SK-N-SH (cell line): ENCODE data around the gene BABAM2. TPM values are rescaled to one million over a fixed set of nuclear protein-coding genes. Genes with fewer than 3 reads are reported as not detected.

Experiments
- CTCF ChIA-PET: fragments of 300-600, 350-600 bp; formaldehyde crosslinking; extraction: SDS; loops from one replicate; lab custom pipeline; 2021; lab: Yijun Ruan, JAX
- POLR2A ChIA-PET: fragments of 350-600 bp; sonication (Branson Sonifier 250); formaldehyde crosslinking; extraction: SDS; loops from one replicate; lab custom pipeline; 2020; ENCODE audit warnings: antibody characterized with exemption, inconsistent platforms; lab: Yijun Ruan, JAX
- DNase-seq: peaks from one replicate; pipeline ENCODE4 v3.0.0; 2012
- H2AFZ ChIP-seq: fragments of 200-600 bp; sonication (generic); 2 replicates; pipeline ENCODE4 v1.8.1; 2016; ENCODE audit warnings: antibody characterized with exemption, mild to moderate bottlenecking, low read depth
- H3F3A ChIP-seq: fragments of 200-600 bp; sonication (generic); replicated peaks from 2 replicates; pipeline ENCODE3; 2016; ENCODE audit warnings: antibody characterized with exemption, mild to moderate bottlenecking; ENCODE audit not compliant: insufficient read depth
- H3K27ac ChIP-seq, 2 experiments: fragments of 200-500 bp in 1 of 2; fragments of 200-600 bp in 1 of 2; sonication (Bioruptor generic) in 1 of 2; sonication (generic), shearing (Covaris generic) in 1 of 2; 2 replicates each; pipeline versions ENCODE4 v1.5.1 to v1.6.1; 2014 to 2016; ENCODE audit warnings: low read depth in 2 of 2, inconsistent platforms in 1 of 2, low read length in 1 of 2, mild to moderate bottlenecking in 1 of 2, mixed read lengths in 1 of 2
- H3K27me3 ChIP-seq: fragments of 200-600 bp; sonication (generic), shearing (Covaris generic); 2 replicates; pipeline ENCODE4 v1.6.1; 2016; ENCODE audit warnings: mixed run types; ENCODE audit not compliant: insufficient read depth
- H3K36me3 ChIP-seq, 2 experiments: fragments of 200-500 bp in 1 of 2; fragments of 200-600 bp in 1 of 2; sonication (Bioruptor generic) in 1 of 2; sonication (generic) in 1 of 2; replicated peaks in 1 of 2; 2 replicates each; pipeline versions ENCODE3 to v1.5.1; 2014 to 2016; ENCODE audit warnings: low read length in 1 of 2, mild to moderate bottlenecking in 1 of 2; ENCODE audit not compliant: insufficient read depth in 2 of 2, control insufficient read depth in 1 of 2
- H3K4me1 ChIP-seq, 2 experiments: fragments of 200-500 bp in 1 of 2; fragments of 200-600 bp in 1 of 2; sonication (Bioruptor generic) in 1 of 2; sonication (generic), shearing (Covaris generic) in 1 of 2; 2 replicates each; pipeline versions ENCODE4 v1.5.1 to v1.6.1; 2014 to 2016; ENCODE audit warnings: low read depth in 1 of 2, low read length in 1 of 2, mixed run types in 1 of 2; ENCODE audit not compliant: insufficient read depth in 2 of 2, control insufficient read depth in 1 of 2
- H3K4me2 ChIP-seq: fragments of 200-600 bp; sonication (generic), shearing (Covaris generic); 2 replicates; pipeline ENCODE4 v1.6.1; 2017; ENCODE audit warnings: mixed run types
- H3K4me3 ChIP-seq, 2 experiments: fragments of 200-500 bp in 1 of 2; fragments of 200-600 bp in 1 of 2; sonication (Bioruptor generic) in 1 of 2; sonication (generic), shearing (Covaris generic) in 1 of 2; 2 replicates each; pipeline versions ENCODE4 v1.5.1 to v1.8.1; 2014 to 2016; ENCODE audit warnings: low read depth in 2 of 2, inconsistent platforms in 1 of 2, low read length in 1 of 2, mild to moderate bottlenecking in 1 of 2, mixed read lengths in 1 of 2, moderate library complexity in 1 of 2
- H3K79me2 ChIP-seq: fragments of 200-600 bp; sonication (generic); 2 replicates; pipeline ENCODE4 v1.8.1; 2017; ENCODE audit warnings: mild to moderate bottlenecking; ENCODE audit not compliant: insufficient read depth
- H3K9ac ChIP-seq: fragments of 200-600 bp; sonication (generic); 2 replicates; pipeline ENCODE4 v1.6.1; 2017; ENCODE audit warnings: mixed run types
- H3K9me2 ChIP-seq: fragments of 200-600 bp; sonication (generic); 2 replicates; pipeline ENCODE4 v1.6.1; 2017; ENCODE audit warnings: mixed run types
- H3K9me3 ChIP-seq: fragments of 200-600 bp; sonication (generic); 2 replicates; pipeline ENCODE4 v1.6.1; 2017; ENCODE audit warnings: mixed run types, mild to moderate bottlenecking, moderate library complexity
- H4K20me1 ChIP-seq: fragments of 200-600 bp; sonication (generic); 2 replicates; pipeline ENCODE4 v1.6.1; 2017; ENCODE audit warnings: mild to moderate bottlenecking, mixed run types; ENCODE audit not compliant: insufficient read depth
- GABPA ChIP-seq: IDR thresholded peaks from 2 replicates; pipeline ENCODE4 v1.4.0; 2012; ENCODE audit warnings: low read depth, mild to moderate bottlenecking
- JUND ChIP-seq: IDR thresholded peaks from 2 replicates; pipeline ENCODE4 v1.4.0; 2012
- MAX ChIP-seq: IDR thresholded peaks from 2 replicates; pipeline ENCODE4 v1.4.0; 2012; ENCODE audit warnings: low read depth
- NFIC ChIP-seq: IDR thresholded peaks from 2 replicates; pipeline ENCODE4 v1.4.0; 2012; ENCODE audit warnings: borderline replicate concordance
- RCOR1 ChIP-seq: fragments of 150-350 bp; IDR thresholded peaks from 2 replicates; pipeline ENCODE4 v1.6.1; 2017; ENCODE audit warnings: antibody characterized with exemption, low read length
- RFX5 ChIP-seq: IDR thresholded peaks from 2 replicates; pipeline ENCODE4 v1.6.1; 2012; ENCODE audit warnings: mild to moderate bottlenecking, improper control_type of control experiment, low read length
- RXRA ChIP-seq: IDR thresholded peaks from 2 replicates; pipeline ENCODE4 v1.4.0; 2012; ENCODE audit warnings: low read depth, mild to moderate bottlenecking, borderline replicate concordance
- SIN3A ChIP-seq: IDR thresholded peaks from 2 replicates; pipeline ENCODE4 v1.6.1; 2012; ENCODE audit warnings: low read depth, mild to moderate bottlenecking, low read length, moderate library complexity, borderline replicate concordance
- SMC3 ChIP-seq: IDR thresholded peaks from 2 replicates; pipeline ENCODE4 v1.6.1; 2012; ENCODE audit warnings: low read depth, low read length, improper control_type of control experiment
- TCF12 ChIP-seq: IDR thresholded peaks from 2 replicates; pipeline ENCODE4 v1.4.0; 2012
- YY1 ChIP-seq: IDR thresholded peaks from 2 replicates; pipeline ENCODE4 v1.4.0; 2012; ENCODE audit warnings: low read depth, mild to moderate bottlenecking
- WGBS: methylation state at CpG from one replicate; pipeline ENCODE4 v1.1.6; 2017; ENCODE audit warnings: low lambda C conversion rate; 5-methylcytosine and 5-hydroxymethylcytosine counted together
- polyA plus RNA-seq, 3 experiments: library from polyadenylated mRNA; depleted of rRNA; stranded (reverse); fragments of >200 nt; gene quantifications; 2 replicates each; pipeline ENCODE4 v1.2.3, GENCODE V29; 2012
- TF ChIP-seq, protein P1 (sequence below): IDR thresholded peaks from 2 replicates; pipeline ENCODE4; 2012

Gene BABAM2
- polyA plus RNA-seq, 1 of the 3 experiments (the other 2 are of a cell fraction), result 34.0 TPM

GRCh38 chr2:28377195-28377816 is 486.8 kb downstream of the BABAM2 start:
- no peak for TF ChIP-seq TCF12
- no peak for TF ChIP-seq NFIC
- no peak for TF ChIP-seq GABPA
- TF ChIP-seq MAX, result no peak
- TF ChIP-seq RFX5, result no peak
- no peak for TF ChIP-seq SMC3
- TF ChIP-seq JUND, result no peak
- no peak for TF ChIP-seq RCOR1
- TF ChIP-seq SIN3A, result no peak
- no peak for TF ChIP-seq RXRA
- 80% methylated on average over 6 of the region's 19 CpGs for WGBS

GRCh38 chr2:28377984-28378678 is 487.6 kb downstream of the BABAM2 start:
- CTCF ChIA-PET, result interaction anchor here (2.5 to 4.0 kb wide), 2 partner anchors 12 to 624 kb away, joined by 7 to 13 read pairs; no protein-coding TSS in a partner anchor
- Histone ChIP-seq H3K4me2 (no peak overlapping the region), H3K9me2 (no peaks in the 10 kb centered on the region), H3F3A (no peaks in the 10 kb centered on the region), H3K27ac (no peak overlapping the region), H3K27me3 (no peaks in the 10 kb centered on the region), H3K36me3 (no peaks in the 10 kb centered on the region), H3K9me3 (no peaks in the 10 kb centered on the region), H4K20me1 (no peaks in the 10 kb centered on the region), H3K9ac (no peak overlapping the region), H3K4me3 (no peak overlapping the region), H3K4me1 (peaks cover 0 to 6% of the 10 kb centered on the region in 2 experiments; a peak in 1 of 4 replicates), H3K79me2 (no peaks in the 10 kb centered on the region), H2AFZ (no peak overlapping the region)
- no peak for DNase-seq
- TF ChIP-seq YY1, result no peak
- TF ChIP-seq, protein P1, sequence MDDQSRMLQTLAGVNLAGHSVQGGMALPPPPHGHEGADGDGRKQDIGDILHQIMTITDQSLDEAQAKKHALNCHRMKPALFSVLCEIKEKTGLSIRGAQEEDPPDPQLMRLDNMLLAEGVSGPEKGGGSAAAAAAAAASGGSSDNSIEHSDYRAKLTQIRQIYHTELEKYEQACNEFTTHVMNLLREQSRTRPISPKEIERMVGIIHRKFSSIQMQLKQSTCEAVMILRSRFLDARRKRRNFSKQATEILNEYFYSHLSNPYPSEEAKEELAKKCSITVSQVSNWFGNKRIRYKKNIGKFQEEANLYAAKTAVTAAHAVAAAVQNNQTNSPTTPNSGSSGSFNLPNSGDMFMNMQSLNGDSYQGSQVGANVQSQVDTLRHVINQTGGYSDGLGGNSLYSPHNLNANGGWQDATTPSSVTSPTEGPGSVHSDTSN, result peak; percentile 44; the same call in 1 of the 2 replicates
- WGBS, result 95% methylated on average over 9 of the region's 9 CpGs
- POLR2A ChIA-PET, result interaction anchor here (1.8 kb wide), 1 partner anchor 22 kb away, joined by 5 read pairs; no protein-coding TSS in a partner anchor

More at GRCh38 chr2:28377195-28377816, 486.8 kb downstream of the BABAM2 start:
- no peak overlapping the region for H3K9ac ChIP-seq
- no peaks in the 10 kb centered on the region for H3K36me3 ChIP-seq
- H4K20me1 ChIP-seq, result no peaks in the 10 kb centered on the region
- H3K4me1 ChIP-seq, result no peaks in the 10 kb centered on the region; a peak in 1 of 4 replicates
- no peaks in the 10 kb centered on the region for H3K27me3 ChIP-seq
- H3K9me3 ChIP-seq, result no peaks in the 10 kb centered on the region
- H2AFZ ChIP-seq, result no peak overlapping the region
- no peak overlapping the region for H3K27ac ChIP-seq
- H3K79me2 ChIP-seq, result no peaks in the 10 kb centered on the region
- no peaks in the 10 kb centered on the region for H3K9me2 ChIP-seq
- no peaks in the 10 kb centered on the region for H3F3A ChIP-seq
- H3K4me3 ChIP-seq, result no peak overlapping the region
- no peak for DNase-seq
- no peak overlapping the region for H3K4me2 ChIP-seq
- ChIA-PET POLR2A (no interaction called here), CTCF (interaction anchor here (0.5 to 4.0 kb wide), 3 partner anchors 13 to 623 kb away, joined by 3 to 13 read pairs (median 7); no protein-coding TSS in a partner anchor)
